H9 (cell line): ENCODE results near the gene MAGEA1. TPM values are rescaled to one million over a fixed set of nuclear protein-coding genes. Genes with fewer than 3 reads are reported as not detected.

ENCODE experiments used
- DNase-seq: peaks from one replicate; pipeline ENCODE4 v3.0.0-alpha.2; 2017
- H2AFZ ChIP-seq: one replicate; pipeline ENCODE4 v1.6.1; 2013; ENCODE audit warnings: mild to moderate bottlenecking, low read length, control low read depth, moderate library complexity
- H2AK5ac ChIP-seq: 2 replicates; pipeline ENCODE4 v1.6.1; 2013; ENCODE audit warnings: low read length, control low read depth, mixed read lengths; ENCODE audit not compliant: insufficient read length
- H2BK120ac ChIP-seq: one replicate; pipeline ENCODE4 v1.6.1; 2013; ENCODE audit warnings: low read depth, mild to moderate bottlenecking, low read length, control low read depth, inconsistent platforms; ENCODE audit not compliant: poor library complexity, severe bottlenecking
- H2BK12ac ChIP-seq: 2 replicates; pipeline ENCODE4 v1.6.1; 2013; ENCODE audit warnings: low read length, control low read depth, mixed read lengths, low read depth; ENCODE audit not compliant: insufficient read length
- H2BK15ac ChIP-seq: 2 replicates; pipeline ENCODE4 v1.6.1; 2013; ENCODE audit warnings: low read depth, low read length, control low read depth
- H2BK20ac ChIP-seq: one replicate; pipeline ENCODE4 v1.6.1; 2013; ENCODE audit warnings: low read depth, mild to moderate bottlenecking, low read length, control low read depth, inconsistent platforms; ENCODE audit not compliant: poor library complexity, severe bottlenecking
- H2BK5ac ChIP-seq: 2 replicates; pipeline ENCODE4 v1.6.1; 2013; ENCODE audit warnings: low read length, control low read depth, mixed read lengths; ENCODE audit not compliant: insufficient read length
- H3K14ac ChIP-seq: 2 replicates; pipeline ENCODE4 v1.6.1; 2013; ENCODE audit warnings: low read length, control low read depth; ENCODE audit not compliant: insufficient read depth
- H3K18ac ChIP-seq: 2 replicates; pipeline ENCODE4 v1.6.1; 2013; ENCODE audit warnings: low read depth, mild to moderate bottlenecking, mixed read lengths, low read length, control low read depth; ENCODE audit not compliant: insufficient read length
- H3K23ac ChIP-seq: 2 replicates; pipeline ENCODE4 v1.6.1; 2013; ENCODE audit warnings: low read length, control low read depth, mixed read lengths, low read depth; ENCODE audit not compliant: insufficient read length
- H3K23me2 ChIP-seq: 2 replicates; pipeline ENCODE4 v1.6.1; 2013; ENCODE audit warnings: low read depth, mild to moderate bottlenecking, mixed read lengths, low read length, control low read depth; ENCODE audit not compliant: insufficient read length, poor library complexity, severe bottlenecking
- H3K27ac ChIP-seq: 2 replicates; pipeline ENCODE4 v1.5.1; 2013; ENCODE audit warnings: low read length, control low read depth, mixed read lengths, low read depth; ENCODE audit not compliant: insufficient read length
- H3K27me3 ChIP-seq: 2 replicates; pipeline ENCODE4 v1.6.1; 2013; ENCODE audit warnings: low read length, control low read depth, inconsistent platforms; ENCODE audit not compliant: insufficient read depth
- H3K4ac ChIP-seq: 2 replicates; pipeline ENCODE4 v1.6.1; 2013; ENCODE audit warnings: low read depth, mild to moderate bottlenecking, control low read depth, inconsistent platforms, low read length, moderate library complexity
- H3K4me1 ChIP-seq: 2 replicates; pipeline ENCODE4 v1.6.1; 2013; ENCODE audit warnings: low read length, control low read depth, inconsistent platforms; ENCODE audit not compliant: insufficient read depth
- H3K4me2 ChIP-seq: 2 replicates; pipeline ENCODE4 v1.6.1; 2013; ENCODE audit warnings: low read length, control low read depth, mixed read lengths; ENCODE audit not compliant: insufficient read length, insufficient read depth
- H3K56ac ChIP-seq: 2 replicates; pipeline ENCODE4 v1.6.1; 2013; ENCODE audit warnings: low read depth, mild to moderate bottlenecking, mixed read lengths, low read length, control low read depth; ENCODE audit not compliant: insufficient read length
- H3K79me1 ChIP-seq: 2 replicates; pipeline ENCODE4 v1.6.1; 2013; ENCODE audit warnings: low read depth, mild to moderate bottlenecking, moderate library complexity, low read length, control low read depth, inconsistent platforms; ENCODE audit not compliant: insufficient read depth, poor library complexity, severe bottlenecking
- H3K79me2 ChIP-seq: 2 replicates; pipeline ENCODE4 v1.6.1; 2013; ENCODE audit warnings: low read length, control low read depth, inconsistent platforms; ENCODE audit not compliant: insufficient read depth
- H3K9ac ChIP-seq: 2 replicates; pipeline ENCODE4 v1.6.1; 2013; ENCODE audit warnings: low read length, control low read depth, mixed read lengths; ENCODE audit not compliant: insufficient read length; ENCODE audit errors: extremely low read depth
- H3K9me3 ChIP-seq: one replicate; pipeline ENCODE4 v1.6.1; 2013; ENCODE audit warnings: low read depth, low read length, inconsistent platforms; ENCODE audit not compliant: control insufficient read depth
- H3T11ph ChIP-seq: one replicate; pipeline ENCODE4 v1.6.1; 2013; ENCODE audit warnings: mild to moderate bottlenecking, low read length, control low read depth, inconsistent platforms
- H4K20me1 ChIP-seq: one replicate; pipeline ENCODE4 v1.6.1; 2013; ENCODE audit not compliant: control insufficient read depth, insufficient read length, insufficient read depth
- H4K5ac ChIP-seq: 2 replicates; pipeline ENCODE4 v1.6.1; 2013; ENCODE audit warnings: low read depth, mild to moderate bottlenecking, mixed read lengths, low read length, control low read depth; ENCODE audit not compliant: insufficient read length
- H4K8ac ChIP-seq: replicated peaks from 2 replicates; pipeline ENCODE4 v1.6.1; 2013; ENCODE audit warnings: low read length, control low read depth, mixed read lengths, low read depth; ENCODE audit not compliant: insufficient read length
- H4K91ac ChIP-seq: 2 replicates; pipeline ENCODE4 v1.6.1; 2013; ENCODE audit warnings: low read depth, mild to moderate bottlenecking, moderate library complexity, mixed read lengths, low read length, control low read depth; ENCODE audit not compliant: insufficient read length
- H3K27ac Mint-ChIP-seq, 3 experiments: 2 replicates in 2 of 3; 3 replicates in 1 of 3; pipeline ENCODE4 v1.8.0; 2020 to 2021; ENCODE audit warnings: mixed read lengths in 3 of 3, mild to moderate bottlenecking in 1 of 3, moderate library complexity in 1 of 3
- H3K27me3 Mint-ChIP-seq: 2 replicates; pipeline ENCODE4 v1.8.0; 2021; ENCODE audit warnings: low read depth, mild to moderate bottlenecking, moderate library complexity, mixed read lengths
- H3K36me3 Mint-ChIP-seq, 3 experiments: 2 replicates in 2 of 3; 3 replicates in 1 of 3; pipeline ENCODE4 v1.8.0; 2020 to 2021; ENCODE audit warnings: low read depth in 3 of 3, mixed read lengths in 3 of 3; ENCODE audit not compliant: insufficient read depth in 1 of 3
- H3K4me1 Mint-ChIP-seq, 2 experiments: 2 replicates each; pipeline ENCODE4 v1.8.0; 2020; ENCODE audit warnings: mixed read lengths in 2 of 2
- H3K4me3 Mint-ChIP-seq, 2 experiments: 2 replicates in 1 of 2; 3 replicates in 1 of 2; pipeline ENCODE4 v1.8.0; 2020 to 2021; ENCODE audit warnings: mild to moderate bottlenecking in 2 of 2, mixed read lengths in 2 of 2, moderate library complexity in 1 of 2
- H3K9me3 Mint-ChIP-seq, 2 experiments: 2 replicates in 1 of 2; 3 replicates in 1 of 2; pipeline ENCODE4 v1.8.0; 2020; ENCODE audit warnings: mild to moderate bottlenecking in 2 of 2, mixed read lengths in 2 of 2, moderate library complexity in 1 of 2
- CTCF ChIP-seq: fragments of 200-600 bp; sonication (generic); conservative IDR thresholded peaks from 3 replicates; pipeline ENCODE4 v1.8.0; 2021; ENCODE audit warnings: antibody characterized with exemption, mild to moderate bottlenecking
- WGBS: extraction: QIAGEN DNeasy Blood & Tissue Kit; methylation state at CpG from one replicate; pipeline ENCODE4 v1.1.7; 2013; ENCODE audit warnings: missing lambda C conversion rate, low lambda C conversion rate, mixed read lengths; ENCODE audit not compliant: insufficient read length; ENCODE audit errors: extremely low coverage; 5-methylcytosine and 5-hydroxymethylcytosine counted together
- total RNA-seq: library from RNA; stranded (reverse); gene quantifications from 2 replicates; pipeline ENCODE4 v1.2.1, GENCODE V29; 2021

Gene MAGEA1
- total RNA-seq, 1 experiment from 2014 or later = not detected

- Histone ChIP-seq H3K18ac (no peak overlapping the region), H4K91ac (no peak overlapping the region), H3K27ac (no peak overlapping the region), H4K8ac (no peak overlapping the region), H3K9me3 (peaks cover 62% of the 10 kb centered on the region), H3K9ac (no peak overlapping the region), H2AFZ (no peak overlapping the region), H3K14ac (no peak overlapping the region), H3K23ac (no peak overlapping the region), H3K27me3 (no peaks in the 10 kb centered on the region), H3K4me1 (no peaks in the 10 kb centered on the region), H3T11ph (no peak overlapping the region), H2BK15ac (no peak overlapping the region), H4K5ac (no peak overlapping the region), H3K56ac (no peak overlapping the region), H2AK5ac (no peak overlapping the region), H3K4ac (no peak overlapping the region), H3K23me2 (no peaks in the 10 kb centered on the region), H3K4me2 (no peak overlapping the region), H2BK12ac (no peak overlapping the region), H4K20me1 (no peaks in the 10 kb centered on the region), H2BK5ac (no peak overlapping the region), H3K79me2 (no peaks in the 10 kb centered on the region), H3K79me1 (no peaks in the 10 kb centered on the region), H2BK120ac (no peak overlapping the region), H2BK20ac (no peak overlapping the region)
- peaks cover 64 to 75% of the 10 kb centered on the region in 2 experiments for H3K9me3 Mint-ChIP-seq
- no peak overlapping the region for H3K27ac Mint-ChIP-seq
- no CpG with 5 or more reads among the region's 8 CpGs for WGBS
- H3K4me1 Mint-ChIP-seq = no peaks in the 10 kb centered on the region
- no peak overlapping the region for H3K4me3 Mint-ChIP-seq
- TF ChIP-seq CTCF = no peak
- H3K36me3 Mint-ChIP-seq = peaks cover 4 to 9% (median 7%) of the 10 kb centered on the region in 3 experiments; a peak in 5 of 7 replicates
- peaks cover 12% of the 10 kb centered on the region; the same call in 1 of the 2 replicates for H3K27me3 Mint-ChIP-seq
- no peak for DNase-seq
These were observed 5.7 kb downstream of the MAGEA1 start for GRCh38 chrX:153184787-153185186.
